CD4-positive, alpha-beta T cell treated with Interleukin-12 subunit alpha and Interleukin-12 subunit beta, for 1 hour (primary cell): ENCODE results near the gene SMIM5.
"Not testable (repeated sequence)": the region's sequence is repeated elsewhere in the genome, so short reads cannot be mapped to it uniquely, and the experiment has no call there.

ENCODE experiments used
- DNase-seq: peaks from one replicate; pipeline ENCODE4 v3.0.0-alpha.2; 2020

Gene SMIM5

DNA sequence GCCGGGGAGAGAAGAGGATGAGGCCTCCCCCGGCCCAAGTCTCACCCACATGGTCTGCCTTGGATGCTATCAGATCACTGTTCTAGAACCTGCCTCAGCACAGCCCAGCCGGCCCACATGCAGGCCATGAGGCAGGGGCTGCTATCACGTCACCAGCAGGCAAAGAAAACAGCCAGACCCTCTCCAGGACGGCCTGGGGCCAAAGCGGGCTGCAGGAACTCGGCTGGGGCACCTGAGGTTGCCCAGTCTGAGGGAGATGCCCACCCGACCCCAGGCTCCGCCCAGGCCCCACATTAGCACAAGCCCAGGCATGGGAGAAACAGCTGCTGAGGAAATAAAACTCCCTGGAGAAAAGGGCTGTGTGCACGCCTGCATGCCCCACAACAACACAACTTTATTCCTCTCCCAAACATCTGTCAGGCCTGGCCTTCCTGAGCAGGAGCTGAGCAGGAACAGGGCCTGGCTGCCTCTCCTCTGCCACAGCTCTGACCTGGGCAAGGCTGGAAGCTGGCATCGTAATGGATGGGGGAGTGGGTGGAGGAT lies 6.7 kb upstream of the SMIM5 start:
- DNase-seq: no peak

DNA sequence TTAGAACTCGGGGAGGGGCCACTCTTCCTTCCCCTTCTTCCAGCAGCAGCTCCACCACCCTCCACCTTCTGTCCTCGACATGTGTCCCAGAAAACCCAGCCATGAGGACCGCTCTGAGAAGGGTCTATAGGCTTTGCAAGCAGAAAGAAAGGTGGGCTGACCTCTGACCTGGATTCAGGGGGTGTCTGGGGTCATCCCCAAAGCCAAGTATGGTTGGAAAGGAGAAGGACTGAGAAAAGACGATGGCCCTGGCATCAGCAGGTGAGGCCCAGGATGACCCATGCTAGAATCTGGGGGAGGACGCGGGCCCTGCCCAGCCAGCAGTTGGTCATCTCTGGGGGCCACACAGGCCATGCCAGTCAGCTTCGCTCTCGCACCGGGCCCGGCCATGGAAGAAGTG lies 6.1 kb upstream of the SMIM5 start:
- DNase-seq: no peak

DNA sequence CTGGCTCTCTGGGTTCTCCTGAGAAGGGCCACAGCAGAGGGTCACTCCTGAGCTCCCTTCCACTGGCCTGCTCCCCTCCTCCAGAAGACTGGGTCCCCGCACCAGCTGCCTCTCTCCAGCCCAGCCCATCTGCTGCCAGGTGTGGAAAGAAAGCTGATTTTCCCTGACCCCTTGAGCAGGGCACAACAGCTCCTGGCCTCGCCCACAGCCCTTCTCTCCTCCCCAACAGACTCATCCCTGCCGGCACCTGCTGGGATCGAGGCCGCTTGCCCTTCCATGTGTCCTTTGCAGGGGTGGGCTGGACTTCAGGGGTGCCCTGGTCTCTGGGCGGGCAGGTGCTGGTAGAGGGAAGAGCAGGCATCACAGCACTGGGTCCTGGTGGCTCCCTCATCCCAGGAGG lies 4.8 kb upstream of the SMIM5 start:
- DNase-seq: no peak

DNA sequence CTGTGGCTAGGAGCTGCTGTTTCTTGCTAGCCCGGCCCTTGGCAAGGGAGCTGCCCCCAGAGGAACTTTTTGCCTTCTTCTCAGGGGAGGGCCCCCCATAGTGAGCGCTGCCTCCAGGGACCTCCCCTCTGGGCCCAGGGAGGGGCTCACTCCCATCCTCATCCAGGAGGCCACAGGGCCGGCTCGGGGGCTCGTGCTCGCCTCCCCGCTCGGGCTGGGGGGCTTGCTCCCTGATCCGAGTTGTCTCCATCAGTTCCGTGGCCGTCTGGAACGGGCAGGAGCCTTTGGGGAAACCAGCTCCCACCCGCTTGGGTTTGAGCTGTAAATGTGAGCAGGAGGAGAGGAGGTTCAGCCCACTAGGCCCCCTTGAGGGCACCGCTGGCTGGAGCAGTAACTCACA lies 4.1 kb upstream of the SMIM5 start:
- DNase-seq: no peak

DNA sequence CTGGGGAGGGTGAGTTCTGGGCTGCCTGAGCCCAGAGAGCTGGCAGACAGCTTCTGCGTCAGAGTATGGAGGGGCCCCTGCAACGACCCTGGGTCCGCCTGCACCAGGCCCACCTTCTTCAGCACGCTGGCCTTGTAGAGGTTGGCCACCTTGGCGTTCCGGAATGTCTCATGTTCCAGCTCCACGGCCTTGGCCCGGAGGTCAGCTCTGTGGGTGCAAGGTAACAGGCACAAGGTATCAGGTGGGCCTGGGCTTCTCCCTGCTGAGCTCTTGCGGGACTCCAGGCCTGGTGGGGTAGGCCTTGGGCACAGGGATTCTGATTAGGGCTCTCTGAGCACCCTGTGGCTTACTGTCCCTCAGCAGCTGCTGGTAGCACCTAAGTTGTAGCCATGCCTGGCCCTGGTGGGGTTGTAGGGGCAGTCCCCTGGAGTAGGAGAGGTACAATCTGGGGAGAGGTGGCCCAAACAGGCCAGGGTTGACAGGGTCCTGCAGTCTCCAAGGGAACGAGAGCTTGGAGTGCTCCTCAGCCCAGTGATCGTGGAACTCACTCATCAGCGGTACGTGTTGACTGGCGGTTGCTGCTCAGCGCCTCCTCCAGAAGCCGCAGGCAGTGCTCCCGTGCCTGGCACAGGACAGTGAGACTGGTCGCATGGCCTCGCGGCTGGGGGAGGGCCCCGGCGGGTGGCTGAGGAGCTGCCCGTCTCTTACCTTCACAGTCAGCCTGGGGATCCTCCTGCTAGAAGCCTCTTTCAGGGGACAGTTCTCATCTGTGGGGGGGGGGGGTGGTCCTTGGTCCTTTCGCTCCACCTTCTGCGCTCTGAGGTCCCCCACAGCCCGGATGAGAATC lies 2.9 kb upstream of the SMIM5 start:
- no peak for DNase-seq

DNA sequence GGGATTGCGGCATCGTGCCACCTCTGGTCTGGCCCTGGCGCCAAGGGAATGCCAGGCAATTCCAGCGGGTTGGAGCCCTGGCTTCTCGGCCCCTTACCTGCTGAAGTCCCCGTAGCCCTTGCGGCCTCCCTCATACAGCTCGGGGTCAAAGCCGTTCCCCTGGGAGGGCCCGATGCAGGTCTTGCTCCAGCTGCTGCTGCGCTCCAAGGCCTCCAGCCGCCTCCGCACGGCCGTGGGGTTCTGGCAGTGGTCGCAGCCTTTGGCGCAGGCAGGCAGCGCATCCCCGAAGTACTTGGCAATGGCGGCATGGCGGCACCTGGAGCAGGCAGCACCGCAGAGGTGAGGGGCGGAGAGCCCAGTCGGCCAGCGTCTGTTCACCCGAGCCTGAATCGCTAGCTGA lies 1.9 kb upstream of the SMIM5 start:
- DNase-seq: no peak

DNA sequence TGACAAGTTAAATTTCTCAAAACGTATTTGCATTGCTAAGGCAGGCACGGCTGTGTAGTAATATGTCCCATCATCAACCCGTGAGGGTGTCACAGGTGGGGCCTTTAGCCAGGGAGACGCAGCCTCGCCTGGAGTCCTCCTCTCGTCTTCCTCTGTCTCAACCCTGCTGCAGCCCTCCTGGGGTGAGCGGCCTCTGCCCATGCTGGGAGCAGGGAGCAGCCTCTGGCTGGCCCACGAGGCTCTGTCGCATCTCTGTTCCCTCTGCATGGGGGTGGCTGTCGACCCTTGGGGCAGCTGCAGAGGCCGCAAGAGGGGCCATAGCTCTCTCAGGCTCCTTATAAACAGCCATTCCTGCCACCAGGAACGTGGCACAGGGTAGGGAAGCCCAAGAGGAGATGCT lies 806 bp upstream of the SMIM5 start:
- no peak for DNase-seq

DNA sequence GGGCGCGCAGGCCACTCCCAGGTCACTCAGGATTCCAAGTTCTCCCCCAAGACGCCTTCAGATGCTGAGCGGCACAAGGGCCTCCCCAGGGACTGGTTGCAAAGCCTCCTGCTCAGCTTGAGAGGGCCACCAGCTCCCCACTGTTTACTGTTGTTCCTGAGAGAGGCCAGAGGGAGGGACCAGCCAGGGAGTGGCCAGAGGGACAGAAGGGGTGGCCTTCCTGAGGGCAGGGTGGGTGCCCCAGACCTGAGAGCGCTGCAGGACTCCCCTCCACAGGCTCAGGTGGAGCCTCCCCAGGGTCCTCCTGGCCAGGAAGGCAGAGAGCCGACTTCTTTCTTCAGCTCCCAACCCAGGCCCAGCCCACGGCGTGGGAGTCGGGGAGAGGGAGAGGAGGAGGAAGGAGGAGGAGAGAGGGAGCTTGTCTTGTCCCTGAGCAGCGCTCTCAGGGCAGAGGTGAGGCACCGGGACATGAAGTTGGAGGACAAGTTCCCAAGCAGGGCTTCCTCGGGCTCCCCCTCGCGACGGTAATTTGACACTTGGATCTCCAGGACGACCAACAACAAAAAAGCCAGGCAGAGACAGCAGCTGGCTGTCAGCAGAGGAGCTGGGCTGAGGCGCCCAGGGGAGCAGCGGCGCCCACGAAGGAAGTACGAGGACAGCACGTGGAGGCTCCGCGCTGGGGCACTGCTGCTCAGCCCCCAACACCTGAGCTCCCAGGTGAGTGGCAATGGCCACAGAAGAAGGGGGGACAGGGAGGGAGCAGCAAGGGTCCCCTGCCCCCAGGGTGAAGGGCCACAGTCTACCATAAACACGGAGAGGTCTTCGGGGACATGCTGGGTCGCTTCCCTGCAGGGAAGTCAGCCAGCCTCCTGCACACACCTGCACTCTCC lies 497 bp downstream of the SMIM5 start:
- peak; percentile 46 for DNase-seq

DNA sequence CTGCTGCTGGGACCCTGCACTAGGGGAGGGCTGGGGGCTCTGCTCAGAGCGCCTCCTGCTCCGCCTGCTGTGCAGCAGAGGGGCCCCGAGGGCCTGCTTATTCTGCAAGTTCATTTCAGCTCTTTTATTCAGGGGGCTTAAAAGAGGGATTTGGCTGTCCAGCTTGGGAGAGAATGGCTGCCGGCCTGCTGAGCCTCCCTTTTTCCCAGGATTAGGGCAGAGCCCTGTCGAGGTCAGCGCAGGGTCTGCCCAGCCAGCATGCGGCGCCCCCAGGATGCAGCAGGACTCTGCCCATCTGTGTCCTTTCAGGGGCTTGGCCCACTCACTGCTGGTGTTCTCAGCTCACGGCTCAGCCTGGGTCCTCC lies 1.1 kb downstream of the SMIM5 start:
- DNase-seq: no peak

DNA sequence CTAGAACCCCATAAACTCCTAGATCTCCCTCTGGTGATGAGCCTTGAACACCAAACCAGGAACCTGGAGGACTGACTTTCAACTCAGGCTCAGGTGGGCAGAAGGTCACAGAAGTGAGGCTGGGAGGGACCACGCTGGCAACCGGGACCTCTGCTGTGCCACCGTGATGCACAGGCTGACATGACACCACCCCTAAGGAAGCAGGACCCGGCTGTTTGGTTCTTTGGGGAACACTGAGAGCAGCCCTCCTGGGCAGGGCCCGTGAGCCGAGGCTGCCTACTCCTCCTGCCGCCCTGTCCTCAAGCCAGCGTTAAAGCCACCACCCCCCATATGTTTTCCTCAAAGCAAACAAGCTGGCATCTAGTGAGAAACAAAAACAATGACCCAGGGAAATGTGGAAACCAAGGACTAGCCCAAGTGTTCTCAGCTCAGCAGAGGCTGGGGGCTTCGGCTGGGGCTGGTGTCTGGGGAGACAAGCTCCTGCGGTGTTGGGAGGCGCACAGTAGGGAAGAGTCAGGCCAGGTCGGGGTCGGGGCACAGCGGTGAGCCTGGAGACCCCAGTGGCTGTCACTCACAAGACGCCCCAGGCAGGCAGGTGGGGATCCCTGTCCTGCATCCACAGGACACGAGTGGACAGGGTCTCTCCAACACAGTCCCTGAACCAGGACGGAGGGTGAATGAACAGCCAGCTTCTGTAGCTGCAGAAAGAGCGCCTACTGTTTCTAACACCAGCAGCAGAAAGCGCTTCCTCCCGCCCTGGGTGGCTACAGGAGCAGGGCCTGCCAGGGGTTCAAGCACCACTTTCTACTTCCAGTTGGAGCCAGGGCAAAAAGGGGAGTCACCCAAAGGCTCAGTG lies 1.7 kb downstream of the SMIM5 start:
- DNase-seq: no peak

DNA sequence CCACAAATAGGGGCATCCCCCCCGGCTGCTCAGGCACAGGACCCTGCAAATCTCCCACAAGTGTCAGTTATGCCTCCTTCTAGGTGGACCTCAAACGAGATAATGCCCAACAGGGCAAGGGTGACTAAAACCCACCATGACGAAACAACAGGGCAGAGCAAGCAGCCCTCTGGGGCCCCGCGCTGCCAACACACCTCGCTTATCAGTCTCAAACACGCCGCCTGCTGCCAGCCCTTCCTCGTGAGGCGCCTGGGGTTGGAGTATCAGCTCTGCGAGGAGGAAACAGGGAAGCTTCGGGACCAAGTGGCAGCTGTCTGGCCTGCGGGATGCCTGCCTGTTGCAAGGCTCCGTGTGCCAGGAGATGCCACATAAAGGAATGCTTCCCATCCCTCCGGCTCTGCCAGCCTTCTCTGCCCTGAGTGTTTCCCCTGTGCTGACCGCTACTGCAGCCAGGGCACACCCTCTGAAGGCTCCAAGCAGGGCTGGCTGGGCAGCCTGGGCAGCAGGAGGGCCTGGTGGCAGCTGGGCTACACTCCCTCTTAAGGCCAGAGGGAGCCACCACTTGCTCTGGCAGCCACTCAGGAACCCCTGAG lies 2.5 kb downstream of the SMIM5 start:
- no peak for DNase-seq

DNA sequence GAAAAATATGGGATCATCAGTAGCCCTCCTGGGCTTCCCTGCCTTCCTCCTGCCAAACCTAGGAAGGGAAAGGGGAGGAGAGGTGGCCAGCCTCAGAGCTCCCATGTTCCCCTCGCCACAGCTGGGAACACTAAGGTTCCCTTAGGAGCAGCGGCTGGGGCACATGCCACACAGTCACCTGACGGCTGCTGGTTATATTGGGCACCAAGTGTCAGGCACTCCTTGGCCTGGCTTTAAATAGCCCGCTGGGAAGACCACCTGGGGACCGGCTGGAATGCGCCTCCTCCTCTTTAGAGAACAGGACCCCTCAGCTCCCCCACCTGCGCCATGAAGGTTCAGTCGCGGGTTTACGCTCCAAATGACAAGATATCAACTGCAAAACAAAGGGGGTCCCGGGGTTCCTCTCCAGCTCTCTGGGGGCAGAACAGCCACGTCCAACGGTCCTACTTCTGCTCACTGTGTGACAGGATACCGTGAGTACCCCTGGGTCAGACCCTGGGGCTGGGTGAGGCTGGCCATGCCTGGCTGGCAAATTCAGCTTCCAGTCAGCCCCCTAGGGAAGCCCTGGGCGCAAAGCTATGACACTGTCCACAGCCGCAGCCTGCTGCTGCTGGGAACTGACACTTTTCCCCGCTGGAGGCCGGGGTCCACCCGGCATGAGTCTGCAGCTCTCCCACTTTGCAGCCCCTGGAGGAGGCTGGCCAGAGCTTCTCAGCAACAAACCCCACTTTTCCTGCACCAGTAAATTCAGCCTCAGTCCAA lies 3.3 kb downstream of the SMIM5 start:
- DNase-seq: no peak

DNA sequence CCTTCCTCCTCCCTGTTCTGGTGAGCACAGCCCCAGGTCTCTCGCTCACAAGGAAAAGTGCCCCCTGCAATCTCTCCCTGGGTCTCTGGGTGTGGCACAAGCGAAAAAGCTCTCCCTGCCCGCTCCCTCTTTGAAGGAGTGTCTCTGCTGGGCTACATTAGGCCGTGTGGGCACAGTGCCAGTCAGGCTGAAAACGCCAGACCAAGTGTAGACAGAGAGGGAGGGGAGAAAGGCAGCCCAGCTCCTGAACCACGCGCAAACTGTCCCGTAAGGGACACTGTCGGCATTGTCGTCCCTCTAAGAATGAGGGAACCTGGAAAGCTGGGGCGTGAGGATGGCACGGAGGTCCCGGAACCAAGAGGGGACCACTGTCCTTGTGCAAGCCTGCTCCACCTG lies 3.9 kb downstream of the SMIM5 start:
- DNase-seq: no peak

DNA sequence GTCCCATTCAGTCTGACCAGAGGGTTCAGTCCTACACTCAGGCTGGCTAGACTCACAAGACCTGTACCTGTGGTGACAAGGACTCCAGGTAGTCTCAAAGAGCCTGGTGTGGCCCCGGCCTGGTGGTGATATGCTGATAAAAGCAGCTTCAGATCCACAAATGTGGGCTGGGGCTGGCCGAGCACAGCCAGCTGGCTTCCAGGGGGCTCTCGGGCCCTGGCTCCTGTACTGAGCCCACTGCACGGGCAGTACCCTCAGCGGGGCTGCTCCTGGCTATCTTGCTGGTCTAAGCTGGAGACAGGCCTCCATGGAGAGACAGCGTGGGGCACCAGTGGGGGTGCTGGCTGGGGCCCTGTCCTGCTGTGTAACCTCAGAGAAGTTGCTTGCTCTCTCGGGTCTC lies 4.3 kb downstream of the SMIM5 start:
- no peak for DNase-seq

DNA sequence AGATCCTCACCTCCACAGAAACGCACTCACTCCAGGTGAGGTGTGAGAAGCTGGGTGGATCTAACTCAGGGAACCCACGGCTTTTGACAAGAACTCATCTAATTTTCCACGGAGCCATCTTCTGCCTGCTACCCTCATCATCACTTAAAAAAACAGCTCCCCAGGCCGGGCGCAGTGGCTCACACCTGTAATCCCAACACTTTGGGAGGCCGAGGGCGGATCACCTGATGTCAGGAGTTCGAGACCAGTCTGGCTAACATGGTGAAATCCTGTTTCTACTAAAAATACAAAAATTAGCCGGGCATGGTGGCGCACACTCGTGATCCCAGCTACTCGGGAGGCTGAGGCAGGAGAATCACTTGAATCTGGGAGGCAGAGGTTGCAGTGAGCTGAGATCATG lies 4.8 kb downstream of the SMIM5 start:
- DNase-seq: not testable (repeated sequence)

DNA sequence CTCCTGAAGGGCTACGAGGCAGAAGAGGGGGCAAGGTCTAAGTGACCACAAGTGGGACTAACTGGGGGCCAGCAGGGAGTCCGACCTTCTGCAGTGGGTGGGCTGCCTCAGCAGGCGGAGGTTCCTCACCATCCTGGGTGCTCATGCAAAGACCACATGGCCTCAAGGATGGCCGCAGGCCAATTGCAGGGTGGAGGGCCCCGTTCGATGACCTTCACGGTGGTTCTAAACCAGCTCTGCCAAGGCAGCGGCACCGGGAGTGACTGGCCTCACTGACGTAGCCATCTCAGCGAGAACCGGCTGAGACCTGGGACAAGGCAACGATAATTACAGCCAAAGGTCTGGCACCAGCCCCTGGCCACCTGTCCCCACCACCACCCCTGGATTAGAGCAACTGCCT lies 5.7 kb downstream of the SMIM5 start:
- no peak for DNase-seq

DNA sequence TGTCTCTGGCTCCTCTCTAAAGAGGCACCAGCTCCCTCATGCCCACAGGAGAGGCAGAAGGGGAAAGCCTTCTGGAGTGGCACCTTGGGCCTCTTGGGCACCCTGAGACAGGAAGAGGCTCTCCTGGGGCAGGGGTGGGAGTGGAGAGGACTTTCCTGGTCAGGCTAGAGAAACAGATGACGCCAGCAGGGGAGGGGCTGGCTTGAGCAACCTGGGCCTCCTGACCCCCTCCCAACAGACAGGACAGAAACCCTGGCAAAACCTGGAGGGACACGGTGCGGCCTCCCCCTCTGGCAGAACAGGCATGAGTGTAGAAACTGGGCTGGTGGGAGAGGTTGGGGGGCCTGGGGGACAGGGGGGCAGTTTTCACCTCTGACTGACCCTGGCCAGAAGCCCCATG lies 6.1 kb downstream of the SMIM5 start:
- DNase-seq: no peak

DNA sequence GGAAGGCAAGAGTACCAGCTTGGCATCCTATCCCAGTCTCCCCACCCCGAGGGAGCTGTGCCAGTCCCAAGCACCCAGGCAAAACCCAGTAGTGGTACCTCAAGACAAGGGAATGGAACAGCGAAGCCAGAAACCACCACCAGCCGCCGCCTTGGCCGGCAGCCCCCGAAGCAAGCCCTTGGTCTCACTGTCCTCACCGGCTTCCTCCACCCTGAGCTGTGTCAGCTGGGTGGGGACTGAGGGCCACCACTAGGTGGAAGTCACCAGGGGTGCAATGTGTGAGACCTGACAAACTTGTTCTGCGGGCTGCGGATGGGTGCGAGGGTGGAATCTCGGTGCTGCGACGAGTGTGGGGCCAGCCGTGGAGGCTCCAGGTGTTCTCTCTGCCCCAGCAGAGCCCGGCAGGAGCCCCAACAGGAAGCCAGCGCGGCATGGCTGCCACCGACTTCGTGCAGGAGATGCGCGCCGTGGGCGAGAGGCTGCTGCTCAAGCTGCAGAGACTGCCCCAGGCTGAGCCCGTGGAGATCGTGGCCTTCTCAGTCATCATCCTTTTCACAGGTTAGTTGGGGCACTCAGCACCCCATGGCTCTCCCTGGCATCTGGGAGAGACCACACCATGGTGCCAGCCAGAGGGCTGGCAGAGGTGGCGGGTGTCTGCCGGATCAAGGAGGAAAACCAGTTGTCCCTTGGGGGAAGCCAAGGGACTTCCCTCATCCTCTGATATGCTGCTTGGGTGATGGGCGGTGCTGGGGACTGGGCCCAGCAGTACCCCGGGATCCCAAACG lies 6.7 kb downstream of the SMIM5 start:
- no peak for DNase-seq

DNA sequence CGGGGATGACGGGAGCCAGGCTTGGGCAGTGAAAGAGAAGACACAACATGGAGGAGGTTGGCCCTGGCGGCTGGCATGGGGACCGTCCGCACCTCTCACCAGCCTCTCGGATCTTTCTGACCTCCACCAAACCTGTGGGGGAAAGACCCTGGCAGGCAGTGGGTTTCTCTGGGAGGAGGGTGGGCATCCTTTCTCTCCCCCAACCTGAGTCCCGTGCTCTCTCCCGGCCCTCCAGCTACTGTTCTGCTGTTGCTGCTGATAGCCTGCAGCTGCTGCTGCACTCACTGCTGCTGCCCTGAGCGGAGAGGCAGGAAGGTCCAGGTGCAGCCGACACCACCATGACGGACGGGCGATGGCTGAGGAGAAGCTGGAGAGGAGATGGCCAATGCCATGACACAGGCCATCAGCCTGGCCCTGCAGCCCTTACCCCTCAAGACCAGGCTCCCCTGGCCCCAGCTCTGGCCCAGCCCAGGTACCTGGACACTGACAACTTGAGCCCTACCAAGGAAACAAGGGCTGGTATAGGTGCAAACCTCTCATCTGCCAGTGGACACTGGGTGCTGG lies 7.4 kb downstream of the SMIM5 start:
- DNase-seq: no peak

DNA sequence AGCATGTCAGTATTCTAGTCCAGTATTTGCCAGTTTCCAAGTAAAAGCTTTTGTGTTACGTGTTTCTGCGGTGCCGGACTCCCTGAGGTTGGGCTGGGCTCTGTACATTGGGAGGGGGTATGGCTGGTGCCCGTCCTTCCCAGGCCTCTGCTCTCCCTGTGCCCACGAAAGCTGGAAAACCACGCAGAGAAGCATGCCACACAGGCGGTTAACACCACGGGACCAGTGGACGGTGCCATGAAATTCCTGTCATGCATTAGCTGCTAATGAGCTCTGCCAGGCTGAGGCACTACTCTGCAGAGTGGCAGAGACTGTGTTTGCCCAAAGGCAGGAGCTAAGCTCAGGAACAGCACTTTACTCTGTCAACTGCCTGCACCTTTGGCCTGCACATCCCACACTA lies 8.1 kb downstream of the SMIM5 start:
- no peak for DNase-seq
